ENCODE results near the gene HNRNPLL. TPM values are rescaled to one million over a fixed set of nuclear protein-coding genes. Genes with fewer than 3 reads are reported as not detected.

The HNRNPLL gene
- total RNA-seq, 5 donors from 2014 or later (not counting 1 experiment from before 2014, with no cell fraction given): 28.1 to 69.0 (median 35.2) TPM

Other genes with a start within 250 kb of the HNRNPLL start
- gene ATL2, start 225.7 kb downstream of the HNRNPLL start, total RNA-seq: 10 to 100 TPM; 43.6 to 60.1 (median 50.0) TPM
- 10 to 100 TPM; 14.3 to 29.4 (median 17.3) TPM for gene GALM, start 63.2 kb upstream of the HNRNPLL start, total RNA-seq
- 100 to 1,000 TPM; 252 to 649 (median 265) TPM for gene SRSF7, start 148.4 kb upstream of the HNRNPLL start, total RNA-seq
- gene GEMIN6, start 175.3 kb upstream of the HNRNPLL start, total RNA-seq: 10 to 100 TPM in 3 of 5 donors, 1 to 10 TPM in 2; 4.2 to 16.3 (median 11.8) TPM